RPMI7951 (cell line): ENCODE data around the gene RIPOR3. TPM values are rescaled to one million over a fixed set of nuclear protein-coding genes. Genes with fewer than 3 reads are reported as not detected.
"Not testable (repeated sequence)": the region's sequence is repeated elsewhere in the genome, so short reads cannot be mapped to it uniquely, and the experiment has no call there.

Experiments
- DNase-seq: peaks from one replicate; pipeline ENCODE4 v3.0.0-alpha.2; 2012; ENCODE audit warnings: low read depth
- total RNA-seq: library from RNA; depleted of rRNA; stranded (reverse); fragments of >200 nt; shearing (Covaris generic); gene quantifications from 2 replicates; pipeline ENCODE4 v1.2.3, GENCODE V29; 2014

Gene RIPOR3
- total RNA-seq, 1 experiment from 2014 or later = 10.8 TPM

GRCh38 chr20:50724851-50725723 is 33.7 kb upstream of the RIPOR3 start:
- peak; percentile 100 for DNase-seq

- DNase-seq = peak; percentile 45
These were observed 32.9 kb upstream of the RIPOR3 start for GRCh38 chr20:50724112-50724725.

- no peak for DNase-seq
These were observed 32.3 kb upstream of the RIPOR3 start for GRCh38 chr20:50723672-50724071.

- DNase-seq = no peak
These were observed 31.2 kb upstream of the RIPOR3 start for GRCh38 chr20:50722424-50723155.

GRCh38 chr20:50721881-50722281 is 30.5 kb upstream of the RIPOR3 start:
- no peak for DNase-seq

DNA sequence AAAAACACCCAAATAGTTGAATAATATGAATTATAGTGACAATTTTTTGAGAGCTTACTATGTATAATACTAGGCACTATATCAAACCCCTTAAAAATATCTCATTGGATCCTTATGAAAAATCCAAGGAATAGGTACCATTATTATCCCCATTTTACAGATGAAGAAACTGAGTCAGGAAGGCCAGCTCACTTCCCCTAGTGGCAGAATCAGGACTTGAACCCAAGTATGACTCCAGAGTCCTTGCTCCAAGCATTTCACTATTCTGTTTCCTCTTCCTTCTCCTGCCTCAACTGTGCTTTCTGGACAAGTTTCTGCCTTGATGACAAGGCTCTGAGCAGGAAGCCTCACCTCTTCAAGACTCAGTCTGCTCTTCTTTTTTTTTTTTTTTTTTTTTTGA is 29.2 kb upstream of the RIPOR3 start:
- no peak for DNase-seq

- no peak for DNase-seq
These were observed 28.7 kb upstream of the RIPOR3 start for GRCh38 chr20:50720026-50720425.

- no peak for DNase-seq
These were observed 28.0 kb upstream of the RIPOR3 start for GRCh38 chr20:50719328-50719727.

DNA sequence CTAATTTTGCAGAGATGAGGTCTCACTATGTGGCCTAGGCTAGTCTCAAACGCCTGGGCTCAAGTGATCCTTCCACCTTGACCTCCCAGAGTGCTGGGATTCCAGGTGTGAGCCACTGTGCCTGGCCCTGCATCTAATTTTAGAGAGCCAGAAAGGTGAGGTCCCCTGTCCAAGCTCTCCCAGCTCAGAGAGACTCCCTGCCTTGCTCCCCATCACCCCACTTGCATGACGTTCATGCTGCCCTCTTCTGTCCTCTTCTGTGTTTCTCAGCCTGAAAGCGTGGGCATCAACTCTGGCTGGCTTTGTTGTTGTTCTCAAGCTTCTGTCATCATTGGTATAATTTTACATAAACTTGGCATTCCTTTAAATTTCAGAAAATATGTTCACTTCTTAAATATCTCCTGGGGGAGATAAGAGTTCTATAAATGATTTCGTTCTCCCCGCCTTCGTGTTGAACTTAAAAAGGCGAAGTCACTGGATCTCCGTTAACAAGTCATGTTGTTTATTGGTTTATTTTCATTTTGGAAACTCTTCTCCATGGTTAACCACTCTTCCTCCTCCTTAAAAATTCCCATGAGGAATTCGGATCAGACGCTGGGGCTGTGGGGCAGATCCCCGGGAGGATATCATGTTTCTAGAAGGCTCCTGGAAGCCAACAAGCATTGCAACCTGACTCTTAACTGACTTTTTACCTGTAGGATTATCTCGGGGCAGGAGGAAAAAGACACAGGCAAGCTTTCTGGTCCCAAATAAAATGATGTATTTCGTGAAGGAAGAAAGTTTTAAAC is 26.8 kb upstream of the RIPOR3 start:
- DNase-seq = no peak

- no peak for DNase-seq
These were observed 26.0 kb upstream of the RIPOR3 start for GRCh38 chr20:50717312-50717711.

- DNase-seq = no peak
These were observed 25.2 kb upstream of the RIPOR3 start for GRCh38 chr20:50716518-50716917.

DNA sequence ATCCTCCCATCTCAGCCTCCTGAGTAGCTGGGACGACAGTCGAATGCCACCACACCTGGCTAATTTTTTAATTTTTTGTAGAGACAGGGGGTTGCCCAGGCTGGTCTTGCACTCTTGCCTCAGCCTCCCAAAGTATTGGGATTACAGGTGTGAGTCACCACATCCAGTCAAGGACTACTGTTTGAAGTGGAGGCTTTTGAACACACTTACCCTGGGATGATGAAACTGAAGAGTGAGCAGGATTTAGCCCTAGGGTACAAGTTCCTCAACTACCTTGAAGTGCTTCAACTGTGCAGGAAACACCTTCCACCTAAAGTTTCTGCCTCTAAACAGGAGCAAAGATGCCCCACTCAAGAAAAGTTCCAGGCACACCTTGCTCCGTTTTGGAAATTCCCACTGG is 24.4 kb upstream of the RIPOR3 start:
- no peak for DNase-seq

GRCh38 chr20:50714426-50714825 is 23.1 kb upstream of the RIPOR3 start:
- DNase-seq = not testable (repeated sequence)

DNA sequence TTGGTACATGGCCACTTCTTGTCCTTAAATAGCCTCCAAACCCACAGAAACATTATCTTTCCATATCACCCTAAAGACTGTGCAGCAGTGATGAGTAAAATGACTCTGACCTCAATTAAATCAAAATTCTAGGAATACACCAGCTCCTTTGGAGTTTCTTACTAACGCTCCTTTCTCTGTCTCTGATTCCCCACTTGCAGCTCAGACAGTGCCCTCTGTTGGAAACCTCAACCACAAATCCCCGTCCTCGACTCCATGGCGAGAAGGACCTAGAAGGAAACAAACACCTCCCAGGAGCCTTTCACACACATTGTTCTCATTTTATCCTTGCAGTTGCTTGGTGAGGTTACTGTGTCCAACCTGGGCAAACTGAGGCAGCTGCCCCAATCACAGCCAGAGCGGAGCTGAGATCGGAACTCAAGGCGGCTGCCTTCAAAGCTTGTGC is 22.3 kb upstream of the RIPOR3 start:
- peak; percentile 79 for DNase-seq

- DNase-seq = no peak
These were observed 21.7 kb upstream of the RIPOR3 start for GRCh38 chr20:50712771-50713656.

DNA sequence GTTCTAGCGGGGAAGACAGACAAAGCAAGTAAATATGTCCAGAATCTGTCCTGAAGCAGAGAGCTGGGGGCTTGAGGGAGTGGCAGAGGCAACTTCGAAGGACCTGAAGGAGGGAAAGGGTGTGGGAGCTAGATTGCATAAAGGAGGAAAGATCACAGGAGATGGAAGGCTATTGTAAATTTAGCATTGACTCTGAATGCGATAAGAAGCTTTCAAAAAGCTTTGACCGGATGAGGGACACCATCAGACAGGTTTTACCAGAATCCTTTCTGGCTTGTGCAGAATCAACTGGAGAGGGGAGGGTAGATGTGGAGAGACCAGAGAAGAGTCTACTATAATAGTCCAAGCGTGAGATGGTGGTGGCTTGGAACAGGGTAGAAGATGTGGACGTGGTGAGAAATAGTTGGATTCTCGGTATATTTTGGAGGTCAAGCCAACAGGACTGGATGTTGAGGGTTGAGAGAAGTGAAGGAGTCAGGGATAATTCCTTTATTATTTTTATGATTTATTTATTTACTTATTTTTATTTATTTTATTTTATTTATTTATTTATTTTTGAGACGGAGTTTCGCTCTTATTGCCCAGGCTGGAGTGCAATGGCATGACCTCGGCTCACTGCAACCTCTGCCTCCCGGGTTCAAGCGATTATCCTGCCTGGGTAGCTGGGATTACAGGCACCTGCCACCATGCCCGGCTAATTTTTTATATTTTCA is 19.9 kb upstream of the RIPOR3 start:
- DNase-seq = no peak

DNA sequence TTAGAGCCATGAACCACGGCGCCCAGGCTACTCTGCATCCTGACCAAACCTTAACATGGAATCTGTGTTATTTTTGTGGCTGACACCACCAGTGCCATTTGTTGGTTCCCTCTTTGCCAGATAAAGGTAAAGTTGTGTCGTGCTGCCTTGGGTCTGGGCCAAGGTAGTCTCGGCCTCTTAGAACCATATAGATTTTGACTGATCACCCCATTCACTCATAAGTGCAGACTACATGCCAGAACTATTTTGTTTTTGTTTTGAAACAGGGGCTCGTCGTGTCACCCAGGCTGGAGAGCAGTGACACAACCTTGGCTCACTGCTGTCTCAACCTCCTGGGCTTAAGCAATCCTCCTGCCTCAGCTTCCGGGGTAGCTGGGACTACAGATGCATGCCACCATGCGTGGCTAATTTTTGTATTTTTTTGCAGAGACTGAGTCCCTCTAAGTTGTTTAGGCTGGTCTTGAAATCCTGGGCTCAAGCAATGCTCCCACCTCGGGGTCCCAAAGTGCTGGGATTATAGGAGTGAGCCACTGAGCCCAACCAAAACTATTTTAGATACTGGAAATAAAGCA is 19.2 kb upstream of the RIPOR3 start:
- peak; percentile 79 for DNase-seq

DNA sequence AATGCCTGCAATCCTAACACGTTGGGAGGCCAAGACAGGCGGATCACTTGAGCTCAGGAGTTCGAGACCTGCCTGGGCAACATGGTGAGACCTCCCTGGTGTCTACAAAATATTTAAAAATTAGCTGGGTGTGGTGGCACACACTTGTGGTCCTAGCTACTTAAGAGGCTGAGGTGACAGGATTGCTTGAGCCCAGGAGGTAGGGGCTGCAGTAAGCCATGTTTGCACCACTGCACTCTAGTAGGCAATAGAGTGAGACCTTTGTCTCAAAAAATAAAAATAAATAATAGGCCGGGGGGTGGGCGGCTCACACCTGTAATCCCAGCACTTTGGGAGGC is 18.3 kb upstream of the RIPOR3 start:
- no peak for DNase-seq

DNA sequence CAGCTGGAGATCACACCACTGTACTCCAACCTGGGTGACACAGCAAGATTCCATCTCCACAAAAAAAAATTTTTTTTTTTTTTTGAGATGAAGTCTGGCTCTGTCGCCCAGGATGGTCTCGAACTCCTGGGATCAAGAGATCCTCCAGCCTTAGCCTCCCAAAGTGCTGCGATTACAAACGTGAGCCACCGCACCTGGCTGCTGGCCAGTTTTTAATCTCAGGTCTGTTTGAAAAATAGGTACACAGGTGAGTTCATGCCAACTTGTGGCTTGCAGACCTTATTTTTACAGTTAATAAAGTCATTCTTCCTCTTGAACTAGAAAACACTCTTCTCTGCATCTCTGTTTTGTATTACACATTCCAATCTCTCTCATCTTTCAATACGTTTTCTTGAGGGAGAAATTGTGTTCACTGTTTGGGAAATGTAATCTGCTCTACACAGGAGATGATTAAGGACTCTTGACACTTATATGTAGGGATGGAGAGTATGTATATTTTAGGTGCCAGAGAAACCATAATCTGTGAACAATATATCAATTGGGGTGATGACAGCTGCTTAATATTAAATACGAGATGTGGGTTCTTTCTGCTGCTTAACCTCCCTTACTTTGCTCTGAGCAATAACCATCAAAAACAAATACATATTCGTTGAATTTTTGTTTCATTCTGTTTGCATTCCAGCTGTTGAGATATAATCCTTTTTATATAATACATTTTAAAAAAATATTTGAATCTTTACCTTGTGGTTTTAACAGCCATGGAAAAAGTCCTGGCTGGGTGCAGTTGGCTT is 17.7 kb upstream of the RIPOR3 start:
- DNase-seq = no peak
